Progenitor cell of endocrine pancreas (in vitro differentiated cells): Measurements from ENCODE around the gene KCTD19. TPM values are rescaled to one million over a fixed set of nuclear protein-coding genes. Genes with fewer than 3 reads are reported as not detected.

Source experiments
- DNase-seq: peaks from one replicate; pipeline ENCODE4 v3.0.0; 2021; ENCODE audit warnings: low spot score; ENCODE audit not compliant: unreplicated experiment
- H3K27ac Mint-ChIP-seq: 2 replicates; pipeline ENCODE4 v1.8.0; 2021; ENCODE audit warnings: mild to moderate bottlenecking, moderate library complexity, mixed read lengths
- H3K27me3 Mint-ChIP-seq: 2 replicates; pipeline ENCODE4 v1.8.0; 2021; ENCODE audit warnings: mixed read lengths
- H3K36me3 Mint-ChIP-seq: 2 replicates; pipeline ENCODE4 v1.8.0; 2022; ENCODE audit warnings: mixed read lengths; ENCODE audit not compliant: insufficient read depth
- H3K4me1 Mint-ChIP-seq: 2 replicates; pipeline ENCODE4 v1.8.0; 2021; ENCODE audit warnings: low read depth, mixed read lengths
- H3K4me3 Mint-ChIP-seq: 2 replicates; pipeline ENCODE4 v1.8.0; 2021; ENCODE audit warnings: low read depth, mild to moderate bottlenecking, moderate library complexity, mixed read lengths
- H3K9me3 Mint-ChIP-seq: 2 replicates; pipeline ENCODE4 v1.8.0; 2021; ENCODE audit warnings: low read depth, mixed read lengths
- CTCF ChIP-seq: fragments of 200-600 bp; sonication (generic); IDR thresholded peaks from one replicate; pipeline ENCODE4 v1.5.0; 2021; ENCODE audit warnings: antibody characterized with exemption, mild to moderate bottlenecking; ENCODE audit not compliant: unreplicated experiment
- total RNA-seq: library from RNA; stranded (reverse); gene quantifications from 2 replicates; pipeline ENCODE4 v1.2.1, GENCODE V29; 2021

The KCTD19 gene
- total RNA-seq, 1 donor from 2014 or later = 0.14 TPM

- no peak overlapping the region for H3K27ac Mint-ChIP-seq
- H3K4me1 Mint-ChIP-seq = no peaks in the 10 kb centered on the region
- TF ChIP-seq CTCF = no peak
- no peaks in the 10 kb centered on the region for H3K9me3 Mint-ChIP-seq
- no peaks in the 10 kb centered on the region for H3K36me3 Mint-ChIP-seq
- no peak for DNase-seq
- H3K27me3 Mint-ChIP-seq = peaks cover 19% of the 10 kb centered on the region
- no peak overlapping the region for H3K4me3 Mint-ChIP-seq
Observed at GRCh38 chr16:67255553-67256221, 70.9 kb downstream of the KCTD19 start.

- TF ChIP-seq CTCF = no peak
- H3K4me3 Mint-ChIP-seq = no peak overlapping the region
- H3K27me3 Mint-ChIP-seq = peaks cover 26% of the 10 kb centered on the region
- no peak overlapping the region for H3K27ac Mint-ChIP-seq
- no peaks in the 10 kb centered on the region for H3K9me3 Mint-ChIP-seq
- H3K4me1 Mint-ChIP-seq = no peaks in the 10 kb centered on the region
- no peak for DNase-seq
- no peaks in the 10 kb centered on the region for H3K36me3 Mint-ChIP-seq
Observed at GRCh38 chr16:67254801-67255552, 71.6 kb downstream of the KCTD19 start.

GRCh38 chr16:67252609-67253497 is 73.7 kb downstream of the KCTD19 start:
- H3K9me3 Mint-ChIP-seq = no peaks in the 10 kb centered on the region
- no peak for TF ChIP-seq CTCF
- no peak for DNase-seq
- peaks cover 8% of the 10 kb centered on the region for H3K4me1 Mint-ChIP-seq
- no peak overlapping the region for H3K4me3 Mint-ChIP-seq
- no peak overlapping the region for H3K27ac Mint-ChIP-seq
- peaks cover 39% of the 10 kb centered on the region for H3K27me3 Mint-ChIP-seq
- no peaks in the 10 kb centered on the region for H3K36me3 Mint-ChIP-seq

- H3K9me3 Mint-ChIP-seq = no peaks in the 10 kb centered on the region
- no peak for TF ChIP-seq CTCF
- peaks cover 18% of the 10 kb centered on the region for H3K4me1 Mint-ChIP-seq
- H3K27me3 Mint-ChIP-seq = peaks cover 41% of the 10 kb centered on the region
- H3K4me3 Mint-ChIP-seq = no peak overlapping the region
- H3K27ac Mint-ChIP-seq = no peak overlapping the region
- no peaks in the 10 kb centered on the region for H3K36me3 Mint-ChIP-seq
- no peak for DNase-seq
Observed at GRCh38 chr16:67250045-67250327, 76.6 kb downstream of the KCTD19 start.
